GM19438 (cell line): Measurements from ENCODE around the gene CCL13.

Source experiments
- ATAC-seq: cut with Tn5 transposase; IDR thresholded peaks from one replicate; pipeline ENCODE4 v1.9.1; 2021; ENCODE audit warnings: low read depth; ENCODE audit not compliant: unreplicated experiment

The CCL13 gene

DNA sequence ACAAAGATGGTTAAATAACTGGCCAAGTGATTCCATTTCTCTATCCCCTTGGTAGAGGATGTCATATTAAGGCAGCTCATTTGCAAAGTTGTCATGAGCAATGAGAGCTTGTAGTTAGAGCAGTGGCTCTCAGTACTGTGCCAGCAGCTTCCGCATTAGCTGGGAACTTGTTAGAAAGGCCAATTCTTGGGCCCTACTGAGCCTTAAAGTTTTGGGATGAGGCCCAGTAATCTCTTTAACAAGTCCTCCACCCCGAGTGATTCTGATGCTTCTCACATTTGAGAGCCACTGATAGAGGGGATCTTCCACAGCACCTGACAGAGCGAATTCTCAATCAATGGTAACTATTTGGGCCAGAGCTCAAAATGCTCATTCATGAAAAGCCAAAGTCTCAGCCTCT is 26.9 kb downstream of the CCL13 start:
- ATAC-seq: no peak

- ATAC-seq: no peak
Observed at GRCh38 chr17:34384271-34384670, 28.0 kb downstream of the CCL13 start.

GRCh38 chr17:34384822-34385605 is 28.7 kb downstream of the CCL13 start:
- ATAC-seq: no peak

GRCh38 chr17:34386343-34386696 is 30.0 kb downstream of the CCL13 start:
- ATAC-seq: no peak

- ATAC-seq: no peak
Observed at GRCh38 chr17:34386697-34387550, 30.6 kb downstream of the CCL13 start.

DNA sequence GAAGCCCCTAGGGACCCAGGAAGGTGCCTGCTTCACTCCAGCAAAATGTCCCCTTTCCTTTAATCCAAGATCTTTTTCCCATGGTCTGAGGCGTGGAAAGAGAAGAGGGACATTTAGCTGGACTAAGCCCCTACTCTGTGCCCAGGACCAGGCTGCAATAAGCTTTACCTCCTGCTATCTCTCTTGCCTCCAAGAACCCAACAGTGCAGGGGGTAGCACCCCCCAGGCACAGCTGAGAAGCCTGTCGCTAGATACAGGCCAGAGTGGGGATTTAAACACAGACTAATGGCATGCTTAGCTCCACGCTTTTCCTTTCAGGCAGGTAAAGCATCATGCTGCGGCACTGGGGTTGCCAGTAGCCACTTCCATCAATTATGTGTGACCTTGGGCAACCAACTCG is 31.3 kb downstream of the CCL13 start:
- ATAC-seq: no peak

GRCh38 chr17:34389126-34389750 is 33.0 kb downstream of the CCL13 start:
- no peak for ATAC-seq

DNA sequence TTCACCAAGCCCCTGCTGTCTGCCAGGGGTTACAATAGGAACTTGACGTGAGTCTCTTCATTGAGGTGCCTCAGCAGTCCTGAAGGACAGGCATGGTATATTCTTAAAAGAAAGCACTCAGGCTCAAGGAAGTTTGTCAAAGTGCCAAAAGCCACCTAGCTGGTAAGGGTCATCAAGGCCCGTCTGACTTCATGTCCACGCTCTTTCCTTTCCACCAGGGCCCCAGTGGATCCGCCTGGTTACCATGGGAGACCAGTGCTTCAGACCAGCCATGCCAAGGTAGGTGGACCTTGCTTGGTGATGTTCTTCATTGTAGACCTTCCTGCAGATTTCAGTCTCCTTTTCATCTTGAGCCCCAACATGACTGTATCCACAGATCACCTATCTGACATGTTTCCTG is 34.4 kb downstream of the CCL13 start:
- ATAC-seq: no peak

DNA sequence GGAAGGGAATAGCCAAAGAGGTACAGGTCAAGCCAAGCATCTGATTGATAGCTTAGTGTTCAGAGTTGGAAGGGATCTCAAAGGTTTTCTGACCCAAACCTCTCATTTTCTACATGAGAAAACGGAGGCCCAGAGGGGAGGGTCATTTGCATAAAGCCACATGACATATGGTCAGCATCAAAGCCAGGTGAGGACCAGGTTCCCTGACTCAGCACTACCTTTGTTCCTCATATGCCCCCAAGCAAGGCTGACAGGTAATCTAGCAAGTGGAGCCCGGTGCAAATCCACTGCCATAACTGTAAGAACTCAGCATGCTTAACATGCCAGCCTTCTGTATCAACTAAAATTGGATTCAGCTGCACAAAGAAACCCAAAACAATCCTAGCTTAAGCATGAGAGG is 35.0 kb downstream of the CCL13 start:
- ATAC-seq: no peak

DNA sequence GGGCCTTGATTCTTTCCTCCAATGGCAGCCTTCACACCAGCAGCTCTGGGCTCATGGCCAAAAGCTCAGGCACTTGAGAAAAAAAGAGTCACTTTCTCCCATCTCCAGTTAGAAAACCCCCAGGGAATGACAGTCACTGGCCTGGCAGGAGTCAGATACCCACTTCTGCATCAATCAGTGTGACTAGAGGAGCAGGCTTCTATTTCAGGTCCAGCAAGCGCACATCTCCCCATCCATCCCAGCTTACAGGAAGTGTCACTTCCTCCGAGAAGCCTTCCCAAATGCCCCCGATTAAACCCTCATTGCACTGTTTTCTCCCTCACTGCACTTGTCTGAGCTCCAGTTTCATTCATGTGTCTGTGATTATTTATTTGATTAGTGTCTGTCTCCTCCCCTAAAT is 37.1 kb downstream of the CCL13 start:
- no peak for ATAC-seq

DNA sequence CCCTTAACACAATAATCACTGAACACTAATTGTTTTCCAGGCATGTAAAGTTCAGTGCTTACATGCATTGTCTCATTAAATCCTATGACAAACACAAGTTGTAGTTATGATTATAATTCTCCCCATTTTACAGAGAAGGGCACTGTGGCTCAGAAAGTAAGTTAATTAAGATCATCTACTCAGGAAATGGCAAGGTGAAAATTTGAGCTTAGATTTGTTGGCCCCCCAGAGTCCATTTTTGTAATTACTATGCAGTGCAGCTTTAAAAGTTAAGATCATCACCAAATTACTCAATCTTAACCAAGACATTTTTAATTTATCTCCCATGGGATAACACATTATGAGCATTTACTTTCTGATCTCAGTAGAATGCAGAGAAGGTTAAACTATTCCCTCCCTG is 41.0 kb downstream of the CCL13 start:
- ATAC-seq: no peak

- ATAC-seq: no peak
Observed at GRCh38 chr17:34398990-34399389, 42.7 kb downstream of the CCL13 start.

- ATAC-seq: no peak
Observed at GRCh38 chr17:34399725-34400124, 43.4 kb downstream of the CCL13 start.

GRCh38 chr17:34400301-34400931 is 44.1 kb downstream of the CCL13 start:
- no peak for ATAC-seq

DNA sequence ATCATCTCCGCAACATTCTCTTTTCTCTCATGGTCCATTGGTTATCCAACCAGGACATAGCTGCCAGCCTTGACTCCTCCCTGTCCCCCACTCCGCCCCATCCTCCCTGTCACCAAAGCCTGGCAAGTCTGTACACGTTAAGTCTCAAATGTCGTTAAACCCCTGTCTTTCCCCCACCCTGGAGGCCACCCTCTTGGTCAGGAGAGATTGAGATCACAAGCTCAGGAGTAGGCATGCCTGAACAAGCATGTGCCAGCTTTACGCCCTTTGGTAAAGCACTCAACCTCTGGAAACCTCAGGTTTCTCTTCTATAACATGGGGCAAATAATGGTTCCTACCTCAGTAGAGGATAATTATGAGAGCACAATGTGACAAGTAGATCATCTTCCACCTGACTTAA is 44.9 kb downstream of the CCL13 start:
- no peak for ATAC-seq

GRCh38 chr17:34403006-34403405 is 46.7 kb downstream of the CCL13 start:
- no peak for ATAC-seq

- ATAC-seq: no peak
Observed at GRCh38 chr17:34406226-34406625, 49.9 kb downstream of the CCL13 start.
